ENCODE data around the gene DCHS2.

- no peak for TF ChIP-seq MTA3 (IDR thresholded peaks at IDR 0.05; ENCODE audit: borderline replicate concordance, low read length)
- TF ChIP-seq ZNF207 (IDR thresholded peaks at IDR 0.05; ENCODE audit: borderline replicate concordance) = no peak
Observed at GRCh38 chr4:154487145-154487544, 4.5 kb downstream of the DCHS2 start.

All from GM12878 (cell line).